HG02588 (cell line): ENCODE data around the gene NPAS3.

Source experiments
- ATAC-seq: cut with Tn5 transposase; IDR thresholded peaks from one replicate; pipeline ENCODE4 v1.9.1; 2021; ENCODE audit warnings: mild to moderate bottlenecking, moderate library complexity; ENCODE audit not compliant: unreplicated experiment

The NPAS3 gene

DNA sequence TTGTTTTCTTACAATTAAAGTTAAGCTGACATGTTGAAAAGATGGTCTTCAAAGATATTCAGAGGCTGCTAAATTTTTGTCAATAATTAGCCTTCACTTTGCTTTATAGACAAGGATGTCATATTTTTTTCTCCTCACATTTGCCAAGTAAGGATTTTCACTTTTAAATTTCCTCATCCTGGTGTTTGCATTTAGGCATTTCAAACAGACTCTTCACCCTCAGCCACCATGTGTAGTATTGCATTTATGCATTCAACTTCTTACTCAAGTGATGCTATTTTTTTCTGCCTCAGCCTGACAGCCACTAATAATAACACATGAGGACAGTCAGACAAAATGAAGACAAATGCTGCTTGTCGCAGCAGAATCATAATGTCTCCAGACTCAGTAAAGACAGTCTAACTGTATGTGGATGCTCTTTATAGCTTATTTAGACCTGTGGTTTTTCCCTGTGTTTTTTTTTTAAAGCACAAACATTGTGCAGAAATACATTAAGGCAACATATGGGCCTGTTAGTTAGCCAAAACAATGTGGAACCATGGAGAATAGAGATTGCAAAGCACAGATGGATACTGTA is 481.5 kb downstream of the NPAS3 start:
- ATAC-seq = no peak

DNA sequence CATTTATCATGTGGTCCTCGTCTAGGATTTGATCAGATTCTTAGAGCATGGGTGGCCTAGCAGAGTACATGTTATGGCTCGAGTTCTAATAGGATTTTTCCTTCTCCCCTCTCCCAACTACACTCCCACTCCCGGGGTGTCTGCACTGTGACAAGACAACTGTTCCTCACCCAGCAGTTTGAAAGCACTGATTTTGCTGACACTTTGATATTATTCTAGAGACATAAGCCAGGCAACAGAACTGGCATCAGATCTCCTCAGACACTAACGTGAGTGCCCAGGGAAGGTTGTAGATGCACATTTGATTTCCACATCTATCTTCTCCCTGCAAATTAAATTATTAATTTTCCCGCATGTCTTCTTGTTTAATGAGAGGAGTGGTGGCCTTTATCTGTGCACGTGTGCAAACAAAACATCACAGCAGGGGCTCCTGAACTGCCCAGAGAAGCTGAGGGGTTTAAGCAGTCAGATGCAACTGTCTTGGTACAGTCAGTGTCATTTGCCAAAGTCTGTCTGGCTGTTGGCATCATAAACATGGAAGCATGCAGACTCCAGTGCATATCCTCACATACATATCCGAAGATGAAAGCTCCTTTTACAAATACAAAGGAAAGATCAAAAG is 491.8 kb downstream of the NPAS3 start:
- ATAC-seq = no peak

DNA sequence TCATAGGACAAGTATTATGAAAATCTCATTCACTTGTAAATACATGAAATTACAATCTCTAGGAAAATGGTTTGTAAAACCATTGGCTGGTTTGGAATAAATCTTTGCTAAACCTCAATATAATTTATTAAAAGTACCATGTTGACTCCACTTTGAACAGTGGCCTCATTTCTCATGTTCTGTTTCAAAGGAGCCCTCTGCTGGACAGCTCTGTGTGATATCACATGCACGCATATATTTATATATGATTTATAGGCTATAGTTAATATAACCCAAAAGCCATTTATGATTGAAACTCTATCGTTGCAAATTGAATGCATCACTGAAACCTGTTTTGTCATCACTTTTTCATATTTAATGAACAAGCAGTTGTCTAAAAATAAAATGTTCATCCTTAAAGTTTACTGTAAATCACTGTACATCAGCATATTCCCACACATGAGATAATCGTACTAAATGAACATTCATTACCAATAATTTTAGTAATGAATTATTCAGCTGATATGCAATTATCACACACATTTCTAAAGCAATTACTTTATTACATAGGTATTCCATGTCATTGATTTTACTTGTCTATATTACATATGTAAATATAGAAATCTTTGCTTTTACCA is 493.8 kb downstream of the NPAS3 start:
- no peak for ATAC-seq

DNA sequence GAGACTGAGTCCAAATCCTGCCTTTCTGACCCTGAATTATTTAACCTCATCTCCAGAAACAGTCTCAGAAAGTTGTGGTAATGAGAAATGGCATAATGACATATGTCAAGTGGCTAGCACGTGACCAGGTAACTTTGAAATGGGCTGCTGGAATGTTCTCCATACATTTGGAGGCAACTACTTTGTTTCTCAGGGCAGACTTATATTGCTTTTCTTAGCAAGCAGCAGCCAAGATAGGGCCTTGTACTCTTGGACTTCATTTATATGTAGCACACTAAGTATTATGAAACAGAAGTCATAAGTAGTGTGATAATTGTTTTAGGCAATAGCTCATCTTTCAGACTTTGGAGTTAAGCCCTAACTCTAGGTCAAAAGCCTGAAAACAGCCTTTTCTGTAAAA is 494.7 kb downstream of the NPAS3 start:
- no peak for ATAC-seq

DNA sequence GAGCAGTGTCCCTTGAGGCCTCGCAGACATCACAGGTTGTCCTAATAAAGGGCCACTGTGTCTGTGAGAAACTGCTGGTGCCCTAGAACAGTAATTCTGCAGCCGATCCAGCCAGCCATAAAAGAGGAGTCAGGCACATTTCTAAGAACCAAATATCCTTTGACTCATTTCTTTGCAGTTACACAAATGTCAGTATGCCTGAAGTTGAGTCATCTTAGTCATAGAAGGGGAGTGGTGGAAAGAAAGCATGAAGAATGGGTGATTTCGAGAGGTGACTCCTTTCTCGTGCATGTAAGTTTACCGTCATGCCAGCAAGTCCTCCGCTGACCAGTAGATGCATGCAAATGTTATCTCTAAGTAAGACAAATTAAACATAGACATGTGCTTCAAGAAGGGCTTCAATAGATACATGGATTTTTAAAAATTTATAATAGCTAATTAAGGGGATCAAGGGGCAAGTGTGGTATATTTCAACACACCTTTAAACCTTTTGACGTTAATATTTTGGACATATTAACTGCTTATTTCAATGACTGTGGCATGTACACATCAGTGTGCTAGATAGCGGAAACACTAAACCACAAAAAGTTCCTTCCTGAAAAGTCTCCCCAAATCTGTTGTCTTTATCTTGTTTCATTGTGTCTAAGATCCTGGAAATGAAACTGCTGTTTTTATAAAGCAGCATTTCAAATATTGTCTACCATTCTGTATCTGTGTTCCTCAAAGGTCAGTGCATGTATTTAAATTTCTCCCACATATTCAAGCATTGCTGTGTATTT is 497.4 kb downstream of the NPAS3 start:
- no peak for ATAC-seq

DNA sequence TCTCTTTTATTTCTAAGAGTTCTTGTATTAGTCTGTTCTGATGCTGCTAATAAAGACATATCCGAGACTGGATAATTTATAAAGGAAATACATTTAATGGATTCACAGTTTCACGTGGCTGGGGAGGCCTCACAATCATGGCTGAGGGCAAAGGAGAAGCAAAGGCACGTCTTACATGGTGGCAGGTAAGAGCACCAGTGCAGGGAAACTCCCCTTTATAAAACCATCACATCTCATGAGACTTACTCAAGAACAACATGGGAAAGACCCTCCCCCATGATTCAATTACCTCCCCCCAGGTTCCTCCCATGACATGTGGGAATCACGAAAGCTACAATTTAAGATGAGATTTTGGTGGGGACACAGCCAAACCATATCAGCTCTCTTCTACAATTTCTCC is 503.0 kb downstream of the NPAS3 start:
- ATAC-seq = no peak

DNA sequence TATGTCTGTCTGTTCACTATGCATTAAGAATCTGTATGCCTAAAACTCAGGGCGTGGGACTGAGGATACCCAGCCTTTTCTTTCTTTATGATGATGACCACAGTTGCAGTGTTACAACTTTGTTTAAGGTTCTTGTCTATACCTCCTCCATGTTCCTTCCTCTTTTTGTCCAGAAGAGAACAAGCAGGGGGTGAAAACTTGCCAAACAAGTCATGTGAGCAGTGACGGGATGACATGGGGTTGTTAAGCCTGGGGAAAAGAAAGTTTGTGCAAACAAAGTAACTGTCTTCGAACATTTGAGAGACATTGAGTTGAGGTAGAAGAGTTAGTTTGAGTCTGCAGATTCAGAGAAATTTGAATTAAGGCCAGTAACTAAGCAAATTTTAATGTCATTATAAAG is 505.5 kb downstream of the NPAS3 start:
- no peak for ATAC-seq

DNA sequence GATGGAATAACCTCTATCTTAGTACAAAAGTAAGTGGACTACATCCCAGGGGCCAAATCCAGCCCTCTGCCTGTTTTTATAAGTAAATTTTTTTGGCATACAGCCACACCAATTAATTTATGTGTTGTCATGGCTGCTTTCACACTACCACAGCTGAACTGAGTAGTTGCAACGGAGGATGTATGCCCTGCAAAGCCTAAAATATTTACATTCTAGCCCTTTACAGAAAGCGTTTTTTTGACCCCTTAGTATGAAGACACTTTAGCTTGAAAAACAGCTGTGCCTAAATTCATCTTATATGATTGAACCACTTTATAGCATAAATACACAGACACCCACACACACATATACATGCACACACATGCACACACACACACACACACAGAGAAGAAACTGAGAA is 510.6 kb downstream of the NPAS3 start:
- ATAC-seq = no peak

DNA sequence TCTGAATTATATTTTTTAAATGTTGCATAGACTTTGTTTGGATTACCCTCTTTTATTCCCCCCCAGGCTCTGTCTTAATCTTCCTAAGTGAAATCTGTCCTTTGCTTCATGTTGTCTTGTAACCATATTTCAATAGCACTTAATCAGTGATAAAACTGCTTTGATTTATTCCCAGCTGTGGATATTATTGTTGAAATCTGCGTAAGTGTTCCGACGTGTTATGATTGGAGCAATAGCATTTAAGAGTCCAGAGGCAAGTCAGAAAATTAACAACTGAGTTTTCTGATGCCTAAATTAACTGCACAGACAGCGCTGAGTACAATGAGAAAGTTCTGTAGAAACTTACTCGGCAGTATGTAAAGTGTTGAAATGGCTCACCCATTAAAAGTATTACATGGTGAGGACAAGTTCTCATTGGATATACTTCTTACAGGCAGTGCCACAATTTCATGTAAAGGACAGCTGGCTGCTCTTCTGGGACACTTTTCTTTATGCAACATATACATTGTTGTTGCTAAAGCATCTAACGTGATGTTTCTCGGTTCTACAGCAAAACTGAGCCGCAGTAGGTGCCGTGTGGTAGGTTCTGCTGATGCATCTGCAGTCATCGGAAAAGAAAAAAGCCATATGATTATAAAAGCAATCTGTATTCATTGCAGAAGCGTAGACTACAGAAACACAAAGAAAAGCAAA is 511.2 kb downstream of the NPAS3 start:
- ATAC-seq = no peak

DNA sequence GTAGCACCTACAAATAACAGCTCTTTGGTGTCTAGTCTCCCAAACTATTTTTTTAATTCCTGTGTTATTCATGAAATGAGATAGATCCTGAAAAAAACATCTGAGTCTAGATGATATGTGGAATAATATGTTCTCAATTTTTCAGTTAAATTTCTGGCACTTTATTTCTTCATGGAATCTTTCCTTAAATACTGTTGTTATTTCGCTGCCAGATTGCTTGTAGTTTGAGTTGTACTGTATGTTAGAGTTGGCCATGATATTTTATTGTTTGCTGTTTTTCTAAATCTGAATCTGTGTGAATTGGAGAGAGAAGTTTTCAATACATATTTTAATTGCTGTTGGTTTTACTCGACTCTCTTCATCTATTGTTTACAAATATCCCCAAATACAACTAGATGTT is 511.7 kb downstream of the NPAS3 start:
- no peak for ATAC-seq

DNA sequence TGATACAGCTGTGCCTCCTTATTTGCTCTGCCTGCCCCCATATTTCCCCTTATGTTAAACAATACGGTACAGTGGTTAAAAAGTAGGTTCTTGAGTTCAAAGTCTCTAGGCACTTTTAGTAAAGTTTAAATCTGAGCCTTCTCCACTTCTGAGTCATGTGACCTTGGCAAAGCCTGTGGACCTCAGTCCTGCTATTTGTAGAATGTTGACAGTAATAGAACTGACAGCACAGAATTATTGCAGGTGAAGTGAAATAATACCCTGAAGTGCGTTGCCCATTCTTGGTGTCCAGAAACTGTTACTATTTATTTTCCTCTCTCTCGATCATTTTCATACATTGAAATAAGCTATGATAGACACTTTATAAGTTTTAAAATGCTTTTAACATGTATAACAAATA is 512.5 kb downstream of the NPAS3 start:
- ATAC-seq = no peak

DNA sequence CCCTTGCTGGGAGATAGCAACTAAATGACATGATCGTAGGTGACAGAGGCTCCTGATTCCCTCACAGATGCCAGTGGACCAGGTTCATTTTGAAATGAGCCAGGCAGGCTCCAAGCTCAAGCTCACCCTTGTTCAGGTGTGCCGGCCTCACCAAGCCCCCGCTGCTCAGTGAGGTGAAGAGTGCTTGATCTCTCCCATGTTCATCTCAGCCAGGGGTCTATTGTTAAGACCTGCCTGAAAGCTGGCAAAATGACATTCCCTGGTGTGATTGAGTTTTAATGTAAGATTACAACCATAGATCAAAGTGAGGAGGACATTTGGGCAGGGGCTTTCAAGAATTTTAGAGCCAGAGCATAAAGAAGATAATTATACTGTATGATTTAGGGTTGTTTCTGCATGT is 514.3 kb downstream of the NPAS3 start:
- ATAC-seq = no peak

DNA sequence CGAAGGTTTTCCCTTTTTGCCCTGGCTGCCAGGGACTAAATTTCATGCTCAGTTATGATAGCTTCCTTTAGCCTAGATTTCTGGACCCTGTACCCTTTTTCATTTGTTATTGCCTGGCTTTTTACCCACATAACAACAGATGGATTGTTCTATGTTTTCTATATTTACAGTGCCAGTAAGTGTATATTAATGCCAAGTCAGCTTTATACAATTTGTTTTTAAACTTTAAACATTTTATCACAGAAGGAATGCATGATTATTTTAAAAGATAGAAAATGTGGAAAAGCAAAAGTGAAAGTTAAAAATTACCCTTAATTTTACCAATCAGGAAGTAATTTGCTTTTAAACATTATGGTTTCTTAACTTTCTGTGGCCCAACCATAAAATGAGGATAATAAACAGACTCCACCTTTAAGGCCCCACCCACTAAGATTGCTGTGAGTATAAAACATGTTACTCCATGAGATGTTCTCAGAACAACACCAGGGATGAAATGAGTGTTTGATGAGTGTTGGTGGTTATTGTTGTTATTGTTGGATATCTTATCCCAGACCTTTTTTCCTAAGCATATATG is 515.4 kb downstream of the NPAS3 start:
- ATAC-seq = no peak

DNA sequence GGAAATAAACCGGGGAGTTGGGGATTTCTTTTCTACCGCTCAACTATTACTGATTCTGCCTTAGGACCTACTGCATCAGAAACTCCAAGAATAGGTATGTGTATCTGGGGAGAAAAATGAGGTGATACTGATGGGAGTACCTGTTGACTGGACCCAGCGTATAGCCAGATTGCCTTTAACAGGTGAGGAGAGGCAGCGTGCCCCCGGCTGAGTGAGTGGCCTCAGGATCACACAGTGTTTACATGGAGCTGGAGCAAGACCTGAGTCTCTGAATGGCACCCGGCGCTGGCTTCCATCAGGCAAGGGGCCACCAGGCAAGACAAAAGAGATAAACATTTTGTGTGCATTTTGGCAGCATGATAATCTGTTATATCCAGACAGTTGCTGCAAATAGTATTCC is 516.0 kb downstream of the NPAS3 start:
- no peak for ATAC-seq

DNA sequence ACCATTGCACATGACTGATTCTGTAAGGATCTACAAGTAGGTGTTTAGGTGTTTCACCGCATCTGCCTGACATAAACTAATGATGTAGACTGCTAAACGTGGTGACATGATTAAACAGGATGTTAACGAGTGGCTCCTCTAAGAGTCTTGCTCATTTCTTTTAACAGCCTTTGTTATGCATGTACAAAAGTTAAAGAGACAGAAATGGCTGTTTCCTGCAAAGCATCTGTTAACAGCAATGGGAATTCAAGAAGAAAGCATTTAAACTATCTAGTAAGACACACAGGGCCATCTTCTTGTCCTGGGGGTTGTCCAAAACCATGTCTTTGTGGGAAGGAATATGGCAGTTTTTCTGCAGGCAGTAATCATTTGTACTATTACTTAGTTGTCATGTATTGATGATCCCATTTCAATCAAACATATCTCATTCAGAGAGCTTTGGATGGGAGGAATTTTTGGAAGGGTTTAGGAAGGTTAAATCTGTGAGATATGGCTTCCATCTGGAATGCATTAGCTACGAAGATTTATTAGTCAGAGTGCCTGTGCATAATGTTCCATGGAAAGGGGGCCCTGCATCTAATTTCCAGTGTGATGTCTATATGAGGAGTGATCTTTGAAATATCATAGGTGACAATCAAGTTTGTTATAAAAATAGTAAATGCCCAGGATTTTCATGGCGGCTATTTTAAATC is 517.1 kb downstream of the NPAS3 start:
- ATAC-seq = no peak

DNA sequence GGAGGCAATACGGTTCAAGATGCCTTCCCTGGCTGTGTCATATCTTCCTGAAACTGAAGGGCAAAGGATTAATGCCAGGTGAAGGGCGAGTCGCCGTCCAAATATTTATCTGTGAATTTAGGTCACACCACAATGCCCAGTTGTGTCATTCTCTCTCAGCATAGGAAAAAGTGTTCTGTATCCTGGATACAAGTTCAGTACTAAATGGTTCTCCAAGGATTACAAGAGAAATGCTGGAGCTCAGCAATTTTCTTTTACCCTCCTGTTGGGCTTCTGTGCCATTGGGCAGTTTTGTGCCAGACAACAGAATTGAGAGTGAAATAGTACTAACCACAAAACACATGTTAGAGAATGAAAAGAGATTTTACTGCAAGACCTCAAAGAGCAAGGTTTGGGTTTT is 518.3 kb downstream of the NPAS3 start:
- ATAC-seq = no peak

DNA sequence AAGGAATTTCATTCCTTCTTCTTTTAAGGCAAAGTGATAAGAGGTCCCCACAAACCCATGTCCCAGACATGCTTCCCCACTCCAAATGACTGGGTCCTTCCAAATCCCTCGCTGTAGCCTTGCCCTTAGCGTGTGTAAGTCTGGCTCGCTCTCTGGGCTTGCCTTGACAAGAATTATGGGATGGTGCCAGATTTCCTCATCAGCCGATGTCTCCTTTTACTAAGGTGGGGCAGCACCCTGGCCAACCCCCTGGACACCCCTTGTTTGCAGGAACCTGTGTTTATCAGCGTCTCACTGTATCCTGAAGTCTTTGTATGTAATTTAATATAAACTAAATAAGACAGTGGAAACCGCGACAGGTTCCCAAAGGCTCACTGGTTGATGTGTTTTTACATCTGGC is 518.9 kb downstream of the NPAS3 start:
- no peak for ATAC-seq

DNA sequence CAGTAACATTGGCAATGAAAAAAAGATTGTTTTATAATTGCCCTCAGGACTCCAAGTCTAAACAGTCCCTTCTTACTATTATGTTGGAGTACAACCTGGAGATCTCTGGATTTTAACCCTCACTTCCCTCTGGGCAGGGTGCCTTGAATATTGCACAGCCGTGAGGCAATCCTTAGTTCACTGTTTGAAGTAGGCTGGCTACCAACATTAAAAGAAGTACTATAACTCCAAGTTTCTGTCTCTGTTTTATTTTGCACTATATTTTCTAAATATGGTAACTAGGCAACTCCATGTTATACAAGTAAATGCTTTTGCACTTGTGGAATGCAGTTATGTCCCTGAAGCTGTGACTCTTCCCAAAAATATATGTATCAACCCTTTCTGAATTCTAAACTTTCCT is 521.5 kb downstream of the NPAS3 start:
- ATAC-seq = no peak

DNA sequence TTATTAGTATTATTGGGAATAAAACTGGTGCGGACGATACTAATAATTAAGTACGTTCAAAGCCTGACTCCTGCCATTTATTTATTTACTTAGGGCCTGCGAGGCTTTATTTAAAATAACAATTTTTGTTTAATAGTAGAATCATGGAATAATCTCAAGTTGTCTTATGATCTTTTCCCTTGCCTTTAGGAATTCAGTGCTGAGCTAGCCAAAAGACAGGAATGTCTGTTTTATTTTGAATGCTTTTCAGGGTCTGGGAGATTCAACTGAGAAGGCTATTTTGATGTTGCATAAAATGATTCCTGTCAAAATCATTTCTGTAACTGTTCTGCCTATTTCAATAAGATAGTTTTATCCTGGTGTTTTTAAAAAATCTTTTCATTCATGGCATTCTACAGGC is 522.4 kb downstream of the NPAS3 start:
- no peak for ATAC-seq

DNA sequence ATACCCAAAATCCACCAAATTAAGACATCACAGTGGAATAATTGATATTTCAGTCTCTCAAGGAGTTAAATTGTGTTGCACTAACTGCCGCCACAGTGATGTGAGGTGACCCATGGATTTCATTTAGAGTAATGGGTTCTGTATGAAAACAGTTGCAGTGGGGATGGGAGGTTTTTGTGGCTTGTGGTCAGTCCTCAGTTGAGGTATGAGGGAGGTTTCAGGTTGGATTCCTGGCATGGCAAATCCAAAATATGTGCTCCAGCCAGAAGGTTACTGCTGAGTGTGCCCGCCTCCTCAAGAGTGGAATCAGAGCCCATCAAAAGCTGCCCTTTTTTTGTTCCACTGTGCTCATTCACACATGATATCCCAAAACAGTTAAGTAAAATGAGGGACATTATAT is 525.1 kb downstream of the NPAS3 start:
- no peak for ATAC-seq
